ENCODE results near the gene FGD5. TPM values are rescaled to one million over a fixed set of nuclear protein-coding genes. Genes with fewer than 3 reads are reported as not detected.

FGD5 gene
- total RNA-seq, 1 donor from 2014 or later: 294 TPM

- Mint-ChIP-seq H3K27ac (ENCODE audit: unreplicated experiment) (peak overlapping the region; percentile 72), H3K9me3 (ENCODE audit: unreplicated experiment) (no peaks in the 10 kb centered on the region)
- DNase-seq (ENCODE audit: low spot score): no peak
These were observed 56.8 kb downstream of the FGD5 start for GRCh38 chr3:14875411-14876175.

GRCh38 chr3:14876921-14877333 is 58.2 kb downstream of the FGD5 start:
- Mint-ChIP-seq H3K36me3 (ENCODE audit: low read depth, unreplicated experiment) (peaks cover 64% of the 10 kb centered on the region), H3K27ac (ENCODE audit: unreplicated experiment) (no peak overlapping the region), H3K4me1 (ENCODE audit: unreplicated experiment) (peaks cover 13% of the 10 kb centered on the region), H3K9me3 (ENCODE audit: unreplicated experiment) (no peaks in the 10 kb centered on the region), H3K4me3 (ENCODE audit: unreplicated experiment) (no peak overlapping the region), H3K27me3 (ENCODE audit: unreplicated experiment) (peaks cover 34% of the 10 kb centered on the region)
- DNase-seq (ENCODE audit: low spot score): no peak
- no peak for TF ChIP-seq CTCF (IDR thresholded peaks at IDR 0.05; ENCODE audit: unreplicated experiment)

More at GRCh38 chr3:14875411-14876175, 56.8 kb downstream of the FGD5 start:
- no peak for TF ChIP-seq CTCF (IDR thresholded peaks at IDR 0.05; ENCODE audit: unreplicated experiment)
- H3K27me3 Mint-ChIP-seq (ENCODE audit: unreplicated experiment): peaks cover 31% of the 10 kb centered on the region
- peaks cover 65% of the 10 kb centered on the region for H3K36me3 Mint-ChIP-seq (ENCODE audit: low read depth, unreplicated experiment)
- peak overlapping the region; percentile 51 for H3K4me3 Mint-ChIP-seq (ENCODE audit: unreplicated experiment)
- peaks cover 17% of the 10 kb centered on the region for H3K4me1 Mint-ChIP-seq (ENCODE audit: unreplicated experiment)

GRCh38 chr3:14877469-14877868 is 58.7 kb downstream of the FGD5 start:
- Mint-ChIP-seq H3K4me1 (ENCODE audit: unreplicated experiment) (peaks cover 12% of the 10 kb centered on the region), H3K27ac (ENCODE audit: unreplicated experiment) (no peak overlapping the region), H3K9me3 (ENCODE audit: unreplicated experiment) (no peaks in the 10 kb centered on the region), H3K4me3 (ENCODE audit: unreplicated experiment) (peak overlapping the region; percentile 14), H3K27me3 (ENCODE audit: unreplicated experiment) (peaks cover 29% of the 10 kb centered on the region), H3K36me3 (ENCODE audit: low read depth, unreplicated experiment) (peaks cover 62% of the 10 kb centered on the region)
- no peak for DNase-seq (ENCODE audit: low spot score)
- TF ChIP-seq CTCF (IDR thresholded peaks at IDR 0.05; ENCODE audit: unreplicated experiment): no peak

- Mint-ChIP-seq H3K9me3 (ENCODE audit: unreplicated experiment) (no peaks in the 10 kb centered on the region), H3K4me1 (ENCODE audit: unreplicated experiment) (peaks cover 12% of the 10 kb centered on the region), H3K27ac (ENCODE audit: unreplicated experiment) (peak overlapping the region; percentile 70), H3K36me3 (ENCODE audit: low read depth, unreplicated experiment) (peaks cover 58% of the 10 kb centered on the region), H3K4me3 (ENCODE audit: unreplicated experiment) (peak overlapping the region; percentile 45), H3K27me3 (ENCODE audit: unreplicated experiment) (peaks cover 28% of the 10 kb centered on the region)
- no peak for TF ChIP-seq CTCF (IDR thresholded peaks at IDR 0.05; ENCODE audit: unreplicated experiment)
- DNase-seq (ENCODE audit: low spot score): no peak
These were observed 60.6 kb downstream of the FGD5 start for GRCh38 chr3:14879211-14879874.

Measured in endothelial cell (in vitro differentiated cells).